WTC11 (cell line): Measurements from ENCODE around the gene PTPN9.

Experiments used
- ATF1 ChIP-seq: sonication (generic); formaldehyde crosslinking; IDR thresholded peaks from 2 replicates; pipeline ENCODE4 v1.8.1; 2023; ENCODE audit warnings: mild to moderate bottlenecking, moderate library complexity, missing genetic modification reagents
- CREB1 ChIP-seq: sonication (generic); formaldehyde crosslinking; IDR thresholded peaks from 2 replicates; pipeline ENCODE4 v1.8.0; 2023; ENCODE audit warnings: mild to moderate bottlenecking, missing genetic modification reagents
- CTCF ChIP-seq: fragments of 200-600 bp; IDR thresholded peaks from 2 replicates; pipeline ENCODE4 v1.8.0; 2022; ENCODE audit warnings: antibody characterized with exemption
- FOXK1 ChIP-seq: sonication (generic); formaldehyde crosslinking; IDR thresholded peaks from 2 replicates; pipeline ENCODE4 v1.8.0; 2022; ENCODE audit warnings: mild to moderate bottlenecking, moderate library complexity, missing genetic modification reagents
- FOXP1 ChIP-seq: sonication (generic); formaldehyde crosslinking; IDR thresholded peaks from 2 replicates; pipeline ENCODE4 v1.8.0; 2022; ENCODE audit warnings: missing genetic modification reagents, mild to moderate bottlenecking, moderate library complexity, borderline replicate concordance
- MAX ChIP-seq: sonication (generic); formaldehyde crosslinking; IDR thresholded peaks from 2 replicates; pipeline ENCODE4 v1.8.0; 2022; ENCODE audit warnings: mild to moderate bottlenecking, missing genetic modification reagents
- MLX ChIP-seq: sonication (generic); formaldehyde crosslinking; IDR thresholded peaks from 2 replicates; pipeline ENCODE4 v1.8.1; 2023; ENCODE audit warnings: mild to moderate bottlenecking, missing genetic modification reagents, moderate library complexity
- SMAD3 ChIP-seq: sonication (generic); formaldehyde crosslinking; IDR thresholded peaks from 2 replicates; pipeline ENCODE4 v1.8.0; 2022; ENCODE audit warnings: missing genetic modification reagents, mild to moderate bottlenecking, borderline replicate concordance
- TEAD4 ChIP-seq: sonication (generic); formaldehyde crosslinking; IDR thresholded peaks from 2 replicates; pipeline ENCODE4 v1.8.0; 2022; ENCODE audit warnings: mild to moderate bottlenecking, missing genetic modification reagents
- ZBTB21 ChIP-seq: sonication (generic); formaldehyde crosslinking; IDR thresholded peaks from 2 replicates; pipeline ENCODE4 v1.8.1; 2023; ENCODE audit warnings: mild to moderate bottlenecking, missing genetic modification reagents, borderline replicate concordance
- ZNF121 ChIP-seq: sonication (generic); formaldehyde crosslinking; IDR thresholded peaks from 2 replicates; pipeline ENCODE4 v1.8.0; 2023; ENCODE audit warnings: missing genetic modification reagents
- ZNF512 ChIP-seq: sonication (generic); formaldehyde crosslinking; IDR thresholded peaks from 2 replicates; pipeline ENCODE4 v1.8.1; 2022; ENCODE audit warnings: missing genetic modification reagents, borderline replicate concordance

- TF ChIP-seq ATF1 (CRISPR knock-in tag) (no peak), FOXP1 (CRISPR knock-in tag) (no peak), ZNF512 (CRISPR knock-in tag) (no peak), ZBTB21 (CRISPR knock-in tag) (no peak), SMAD3 (CRISPR knock-in tag) (no peak), CTCF (no peak), ZNF121 (CRISPR knock-in tag) (no peak), FOXK1 (CRISPR knock-in tag) (no peak), CREB1 (CRISPR knock-in tag) (no peak), MLX (CRISPR knock-in tag) (no peak), MAX (no peak), TEAD4 (CRISPR knock-in tag) (no peak)
These were observed 25.5 kb downstream of the PTPN9 start for GRCh38 chr15:75553659-75554058.
